Measurements from ENCODE around the gene ONECUT1.
A peak's percentile ranks its signal among the peaks of the same experiment; 100 is the strongest.

The ONECUT1 gene

GRCh38 chr15:52780172-52780980 lies 9.8 kb downstream of the ONECUT1 start:
- DNase-seq, result peak; percentile 10 to 63 (median 38)

DNA sequence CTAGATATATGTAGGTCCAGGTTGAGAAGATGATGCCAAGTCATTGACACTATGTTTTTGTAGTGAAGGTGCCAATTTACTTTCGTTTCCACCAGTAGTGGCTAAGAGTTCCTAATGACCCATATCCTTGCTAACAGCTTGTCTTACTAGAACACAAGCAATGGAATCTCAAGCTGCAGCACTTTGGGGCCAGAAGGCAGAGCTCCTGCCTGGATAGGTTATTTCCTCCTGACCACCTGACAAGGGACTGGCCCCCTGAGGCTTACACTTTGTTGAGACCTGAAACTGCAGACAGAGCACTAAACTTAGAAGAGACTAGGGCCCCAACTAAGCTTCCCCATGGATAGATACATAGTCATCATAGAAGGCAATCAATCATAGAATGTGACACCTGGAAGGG lies 11.7 kb downstream of the ONECUT1 start:
- DNase-seq, result no peak

DNA sequence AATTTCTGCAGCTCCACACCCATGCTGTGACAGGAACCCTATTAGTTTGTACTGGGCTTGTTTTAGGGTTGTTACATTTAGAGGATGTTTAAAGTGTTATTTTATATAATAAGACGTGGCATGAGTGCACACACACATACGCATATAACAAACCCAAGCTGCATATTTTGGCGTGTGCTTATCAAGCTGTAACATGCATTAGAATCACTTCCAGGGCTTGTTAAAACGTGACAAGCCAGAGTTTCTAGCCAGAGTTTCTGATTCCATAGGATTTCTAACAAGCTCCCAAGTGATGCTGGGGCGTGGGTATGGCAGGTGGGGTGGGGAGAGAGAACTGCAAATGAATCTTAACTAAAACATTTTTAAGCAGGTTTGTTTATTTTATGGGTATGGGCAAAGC lies 17.4 kb downstream of the ONECUT1 start:
- no peak for DNase-seq

- DNase-seq, result no peak
Measured at GRCh38 chr15:52765785-52766184, 24.4 kb downstream of the ONECUT1 start.

DNA sequence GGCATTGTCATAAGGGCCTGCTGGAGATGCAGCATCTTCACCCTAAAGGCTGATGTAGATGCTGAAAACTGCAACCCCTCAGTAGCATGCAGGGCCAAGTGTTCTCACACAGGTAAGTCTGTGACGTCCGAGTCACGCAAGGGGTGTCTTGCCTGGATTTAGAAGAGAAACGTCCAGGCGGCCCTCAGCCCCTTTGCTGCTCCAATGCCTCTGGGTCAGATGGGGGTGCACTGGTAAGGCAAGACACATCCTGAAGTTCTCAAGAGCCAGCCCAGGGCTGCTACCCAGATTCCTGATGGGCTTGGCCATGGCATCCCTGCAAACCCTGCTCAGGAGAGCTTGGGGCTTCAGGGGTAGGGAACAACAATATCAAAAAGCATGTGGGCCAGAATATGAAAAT lies 25.4 kb downstream of the ONECUT1 start:
- DNase-seq, result no peak

DNA sequence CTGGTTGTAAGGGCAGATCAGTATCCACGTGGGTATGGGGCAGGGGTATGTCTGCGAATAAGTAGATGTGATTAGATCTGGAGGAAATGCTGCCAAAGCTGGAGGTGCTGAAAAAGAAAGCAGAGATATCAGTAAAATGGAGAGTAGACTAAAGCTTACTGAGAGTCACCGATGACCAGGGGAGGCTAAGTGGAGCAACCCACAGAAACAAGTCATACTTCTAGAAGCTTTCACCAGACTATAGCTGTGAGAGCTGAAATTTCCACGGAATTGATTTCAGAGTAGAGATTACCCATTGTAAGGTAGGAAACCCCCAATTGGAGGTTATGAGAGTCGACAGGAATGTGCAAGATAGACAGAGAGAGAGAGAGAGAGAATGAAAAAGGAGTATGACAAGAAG lies 27.5 kb downstream of the ONECUT1 start:
- no peak for DNase-seq

- DNase-seq, result no peak
Measured at GRCh38 chr15:52760562-52760961, 29.6 kb downstream of the ONECUT1 start.

- DNase-seq, result no peak
Measured at GRCh38 chr15:52759969-52760368, 30.2 kb downstream of the ONECUT1 start.

DNA sequence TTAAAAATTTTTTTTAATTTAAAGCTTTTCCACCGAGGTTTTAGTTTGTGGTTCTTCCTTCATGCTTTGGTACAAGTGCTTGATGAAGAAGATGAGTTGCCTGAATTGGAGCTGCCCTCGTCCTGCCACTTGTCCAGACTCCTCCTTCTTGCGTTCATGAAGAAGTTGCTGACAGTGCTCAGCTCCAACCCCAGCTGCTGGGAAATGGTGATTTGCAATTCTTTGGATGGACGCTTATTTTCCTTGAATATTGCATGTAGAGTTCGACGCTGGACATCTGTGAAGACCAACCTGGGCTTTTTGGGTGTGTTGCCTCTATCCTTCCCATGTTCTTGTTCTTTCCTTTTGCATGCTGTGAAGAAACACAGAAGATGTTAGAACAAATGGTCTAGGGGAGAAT lies 32.6 kb downstream of the ONECUT1 start:
- no peak for DNase-seq

DNA sequence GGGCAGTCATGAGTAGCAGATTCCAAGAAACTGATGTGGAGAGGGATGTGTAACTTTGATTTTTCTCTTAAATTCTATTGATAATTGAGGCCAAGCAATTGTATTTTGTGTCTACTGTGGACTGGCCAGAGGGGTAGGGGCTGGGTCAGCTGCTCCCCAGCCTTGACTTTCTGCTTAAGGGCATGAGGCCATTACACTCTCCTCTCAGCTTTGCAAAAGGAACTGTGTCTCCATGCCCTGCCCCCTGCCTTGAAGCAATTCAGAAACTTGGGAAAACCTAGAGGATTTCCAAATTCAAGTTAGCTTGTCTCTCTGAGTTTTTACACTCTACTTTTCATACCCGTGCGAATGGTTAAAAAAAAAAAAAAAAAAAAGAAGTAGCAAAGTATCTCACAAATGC lies 38.6 kb downstream of the ONECUT1 start:
- DNase-seq, result no peak

DNA sequence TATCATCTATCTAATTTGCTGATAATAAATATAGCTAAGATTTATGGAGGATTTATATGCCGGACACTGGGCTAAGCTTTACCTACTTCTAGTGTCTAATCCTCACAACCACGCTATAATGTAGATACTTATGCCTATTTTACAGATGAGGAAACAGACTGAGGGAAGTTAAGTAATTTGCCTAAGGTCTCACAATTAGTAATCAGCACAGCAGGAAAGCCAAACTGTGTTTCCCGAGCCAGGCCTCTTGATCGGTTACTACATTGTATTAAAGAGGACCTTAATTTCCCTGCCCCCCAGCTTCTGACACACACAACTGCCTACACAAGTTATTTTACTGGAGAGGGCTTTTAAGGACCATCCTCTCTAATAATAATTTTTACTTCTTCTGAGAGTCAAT lies 40.9 kb downstream of the ONECUT1 start:
- no peak for DNase-seq

- no peak for DNase-seq
Measured at GRCh38 chr15:52746162-52746757, 43.9 kb downstream of the ONECUT1 start.

DNA sequence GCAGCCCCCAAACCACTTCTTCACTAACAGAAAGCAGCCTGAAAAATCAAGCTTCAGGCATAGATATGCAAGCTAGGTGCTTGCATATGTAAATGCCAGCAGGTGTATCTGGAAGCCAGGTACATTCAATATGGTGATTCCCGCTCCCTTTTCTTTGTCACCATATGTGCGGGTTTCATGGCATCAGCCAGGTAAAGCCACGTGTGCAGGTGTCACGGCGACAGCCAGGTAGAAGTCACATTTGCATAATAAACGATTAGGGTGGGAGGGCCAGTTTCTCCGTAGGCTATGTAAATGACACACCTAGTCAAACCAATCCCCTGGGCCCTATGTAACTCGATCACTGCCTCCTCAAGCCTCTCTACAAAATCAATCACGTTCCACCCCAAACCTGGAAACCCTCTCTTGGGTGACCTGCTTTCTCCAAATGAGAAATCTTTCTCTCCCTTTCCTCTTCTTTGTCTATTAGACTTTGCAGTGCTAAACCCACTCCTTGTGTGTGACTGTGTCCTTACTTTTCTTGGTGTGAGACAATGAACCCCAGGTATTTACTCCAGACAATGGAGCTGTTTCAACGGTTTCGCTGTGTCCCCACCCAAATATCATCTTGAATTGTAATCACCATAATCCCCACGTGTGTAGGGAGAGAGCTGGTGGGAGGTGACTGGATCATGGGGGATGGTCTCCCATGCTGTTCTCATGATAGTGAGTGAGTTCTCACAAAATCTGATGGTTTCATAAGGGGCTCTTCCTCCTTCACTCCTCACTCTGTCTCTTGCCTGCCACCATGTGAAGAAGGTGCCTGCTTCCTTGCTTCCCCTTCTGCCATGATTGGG lies 44.6 kb downstream of the ONECUT1 start:
- no peak for DNase-seq

GRCh38 chr15:52738311-52738710 lies 51.8 kb downstream of the ONECUT1 start:
- no peak for DNase-seq

GRCh38 chr15:52737720-52738119 lies 52.4 kb downstream of the ONECUT1 start:
- no peak for DNase-seq

- peak; percentile 9 to 89 (median 56) for DNase-seq
Measured at GRCh38 chr15:52735231-52736089, 54.7 kb downstream of the ONECUT1 start.

GRCh38 chr15:52734329-52734728 lies 55.8 kb downstream of the ONECUT1 start:
- no peak for DNase-seq

- no peak for DNase-seq
Measured at GRCh38 chr15:52733696-52734255, 56.4 kb downstream of the ONECUT1 start.

DNA sequence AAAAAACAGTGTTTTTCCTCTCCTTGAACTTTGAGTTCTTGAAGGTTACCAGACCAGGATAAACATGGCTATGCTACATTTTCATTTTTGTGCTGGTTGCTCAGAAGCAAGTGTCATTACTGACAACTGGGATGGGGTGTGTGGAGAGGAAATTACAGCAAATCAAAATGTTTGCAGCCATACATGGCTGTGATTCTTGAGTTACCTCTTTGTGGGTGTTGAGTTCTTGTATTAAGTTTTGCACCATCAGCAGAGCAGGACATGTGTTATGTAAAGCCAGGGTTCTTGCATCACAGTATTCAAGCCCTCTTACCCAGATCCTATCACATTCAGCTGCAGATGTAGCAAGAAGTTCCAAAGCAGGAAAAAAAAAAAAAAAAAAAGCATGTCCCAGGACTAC lies 57.0 kb downstream of the ONECUT1 start:
- no peak for DNase-seq

DNA sequence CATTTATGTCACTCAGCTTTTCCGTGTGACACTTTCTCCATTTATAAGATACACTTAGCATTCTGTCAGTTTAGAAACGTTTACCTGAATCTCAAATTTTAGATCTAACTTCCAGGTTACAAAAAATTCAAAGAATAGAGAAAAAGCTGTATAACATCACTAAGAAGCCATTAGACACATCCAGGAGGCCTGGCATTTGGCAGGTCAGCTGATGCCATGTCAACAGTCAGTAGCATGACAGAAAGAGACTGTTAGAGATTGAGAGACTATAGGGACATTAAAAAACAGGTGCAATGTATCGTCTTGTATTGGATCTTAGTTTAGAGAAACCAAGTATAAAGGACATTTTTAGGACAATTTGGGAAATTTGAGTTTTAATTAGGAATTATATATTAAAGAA lies 57.6 kb downstream of the ONECUT1 start:
- no peak for DNase-seq

DNA sequence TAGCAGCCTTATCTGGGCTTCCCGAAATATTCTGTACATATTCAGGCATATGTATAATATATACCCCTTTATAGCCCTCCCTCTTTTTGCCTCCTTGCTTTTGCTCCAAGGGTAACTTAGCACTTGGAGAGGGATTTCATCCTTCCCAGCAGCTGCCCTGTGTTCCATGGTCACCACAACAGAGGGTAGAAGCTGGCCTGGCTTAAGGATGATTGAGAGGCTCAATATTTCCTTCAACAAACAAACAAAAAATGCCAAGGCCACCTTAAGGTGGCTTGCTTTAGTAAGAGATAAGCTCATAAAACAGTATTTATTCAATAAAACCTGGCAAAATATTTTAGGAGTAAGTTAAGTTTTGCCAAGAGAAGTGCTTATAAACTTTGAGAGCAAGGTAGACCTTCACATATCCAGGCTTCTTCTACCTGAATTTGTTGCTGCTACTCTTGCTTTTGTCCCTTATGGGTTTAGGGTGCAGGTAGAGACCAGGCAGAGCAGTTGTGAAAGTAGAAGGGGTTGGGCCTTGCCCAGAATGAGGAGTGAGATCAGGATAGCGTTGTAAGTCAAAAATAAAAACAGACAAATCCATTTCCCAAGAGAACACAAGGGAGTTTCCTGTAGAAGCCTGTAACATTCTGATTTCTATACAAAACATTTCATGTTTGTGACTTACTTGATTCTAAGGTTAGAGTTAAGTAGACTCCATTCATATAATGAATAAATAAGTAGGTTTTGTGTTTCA lies 58.2 kb downstream of the ONECUT1 start:
- no peak for DNase-seq

- no peak for DNase-seq
Measured at GRCh38 chr15:52731004-52731403, 59.1 kb downstream of the ONECUT1 start.

Measured in stimulated activated naive CD4-positive, alpha-beta T cell (primary cell).